Measurements from ENCODE around the gene SF3B5. TPM values are rescaled to one million over a fixed set of nuclear protein-coding genes. Genes with fewer than 3 reads are reported as not detected.

SF3B5 gene
- total and polyA plus RNA-seq, 2 of the 8 experiments (the other 6 are each of a cell fraction or from before 2014, with no cell fraction given) = 195 to 588 TPM

DNA sequence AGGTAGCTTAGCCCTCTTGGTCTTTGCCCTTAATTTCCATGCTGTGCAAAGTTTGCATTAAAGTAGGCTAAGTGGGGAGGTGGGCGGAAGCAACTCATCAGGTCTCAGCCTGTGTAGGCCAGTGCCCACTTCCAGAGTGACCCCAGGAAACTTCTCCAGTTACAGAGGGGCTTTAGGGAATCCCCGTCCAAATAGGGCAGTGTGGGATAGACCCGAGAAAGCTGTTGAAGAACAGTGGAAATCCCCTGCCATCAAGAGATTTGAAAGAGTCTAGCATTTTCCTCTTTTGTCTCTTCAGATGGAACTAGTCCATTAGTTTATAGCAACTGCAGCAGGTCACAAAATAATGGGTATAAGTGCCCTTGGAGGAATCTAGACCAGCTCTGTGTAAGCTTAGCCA, 20.2 kb downstream of the SF3B5 start:
- H2AK5ac ChIP-seq (ENCODE audit: low read depth, low read length) = no peak overlapping the region
- 58% methylated on average over 3 of the region's 3 CpGs; no CpG with 5 or more reads in 1 of the 2 experiments for WGBS, 2 experiments (ENCODE audit: extremely low coverage in 1 of 2, insufficient coverage in 1 of 2, insufficient read length in 1 of 2, insufficient replicate concordance in 2 of 2, low coverage in 1 of 2, low lambda C conversion rate in 2 of 2, missing lambda C conversion rate in 1 of 2)

More for the DNA sequence above, 20.2 kb downstream of the SF3B5 start:
- POLR2A ChIA-PET (ENCODE audit: partially characterized antibody) = interaction anchor here (0.8 kb wide), 1 partner anchor 10 kb away, joined by 3 read pairs; no protein-coding TSS in a partner anchor
- H3K27me3 ChIP-seq (replicated peaks in 1 of 4; ENCODE audit: control insufficient read depth in 3 of 4, extremely low read depth in 1 of 4, insufficient read depth in 3 of 4, low read length in 3 of 4) = no peaks in the 10 kb centered on the region
- H3K27ac ChIP-seq (ENCODE audit: low read depth, low read length) = no peak overlapping the region
- no peak overlapping the region for H3K23ac ChIP-seq (ENCODE audit: insufficient read length)
- H2BK12ac ChIP-seq (ENCODE audit: low read depth, low read length) = no peak overlapping the region
- no peak overlapping the region for H3K9ac ChIP-seq (replicated peaks in 1 of 4; ENCODE audit: extremely low read depth in 1 of 4, low read depth in 3 of 4, low read length in 3 of 4)
- no peak overlapping the region for H3K14ac ChIP-seq (ENCODE audit: insufficient read length)
- FAIRE-seq (no peak), DNase-seq (ENCODE audit: low read depth in 1 of 2, low spot score in 2 of 2) (no peak)
- no peak overlapping the region for H2BK120ac ChIP-seq (replicated peaks; ENCODE audit: low read depth, low read length)
- TF ChIP-seq FOSL1 (IDR thresholded peaks at IDR 0.05; ENCODE audit: insufficient read depth, low read depth, low read length) = no peak
- no peak for TF ChIP-seq SP1 (IDR thresholded peaks at IDR 0.05; ENCODE audit: low read depth, low read length)
- no peak for TF ChIP-seq POLR2AphosphoS5 (IDR thresholded peaks at IDR 0.05; ENCODE audit: low read depth, low read length)
- no peak for TF ChIP-seq EGR1 (IDR thresholded peaks at IDR 0.05; ENCODE audit: borderline replicate concordance, low read depth, low read length)
- no peak for TF ChIP-seq KDM4A (IDR thresholded peaks at IDR 0.05; ENCODE audit: low read depth, low read length, severe bottlenecking)
- no peak for TF ChIP-seq BCL11A (IDR thresholded peaks at IDR 0.05; ENCODE audit: low read depth in 2 of 2, low read length in 2 of 2)
- no peak for TF ChIP-seq GABPA (IDR thresholded peaks at IDR 0.05; ENCODE audit: borderline replicate concordance, insufficient read depth, low read length)
- TF ChIP-seq SRF (IDR thresholded peaks at IDR 0.05; ENCODE audit: low read depth, low read length) = no peak
- no peak for TF ChIP-seq JUN (IDR thresholded peaks at IDR 0.05; ENCODE audit: low read depth, low read length)
- no peak for TF ChIP-seq NANOG (IDR thresholded peaks at IDR 0.05; ENCODE audit: insufficient read depth, low read depth, low read length, poor library complexity, severe bottlenecking)
- TF ChIP-seq ZNF274 (IDR thresholded peaks at IDR 0.05; ENCODE audit: borderline replicate concordance, extremely low read depth, low read length) = no peak
- TF ChIP-seq CREB1 (IDR thresholded peaks at IDR 0.05) = no peak
- H2BK5ac ChIP-seq (ENCODE audit: low read depth, low read length) = no peak overlapping the region
- no peak overlapping the region for H4K8ac ChIP-seq (ENCODE audit: extremely low read depth, insufficient read depth, low read length)
- H3K79me1 ChIP-seq (ENCODE audit: low read depth, low read length) = no peaks in the 10 kb centered on the region
- no peak overlapping the region for H4K5ac ChIP-seq (ENCODE audit: insufficient read length, low read depth, low read length)
- H3K36me3 ChIP-seq (ENCODE audit: control insufficient read depth in 2 of 4, insufficient read depth in 4 of 4, low read length in 3 of 4) = no peaks in the 10 kb centered on the region
- H3K9me3 ChIP-seq (ENCODE audit: insufficient read depth in 2 of 2, low read depth in 1 of 2, low read length in 1 of 2) = no peaks in the 10 kb centered on the region
- H2BK15ac ChIP-seq (ENCODE audit: low read length) = no peak overlapping the region
- H3K4ac ChIP-seq (replicated peaks; ENCODE audit: insufficient read length, low read depth, low read length) = no peak overlapping the region
- CTCF ChIA-PET (ENCODE audit: partially characterized antibody) = interaction anchor here (0.7 to 1.7 kb wide), 5 partner anchors 9 to 133 kb away, joined by 3 to 11 read pairs (median 4); no protein-coding TSS in a partner anchor
- no peak overlapping the region for H3K4me2 ChIP-seq (ENCODE audit: insufficient read depth in 1 of 2, low read depth in 2 of 2, low read length in 2 of 2)
- no peaks in the 10 kb centered on the region; the same call in 1 of the 2 replicates for H3K23me2 ChIP-seq (ENCODE audit: low read depth, low read length)
- H3K18ac ChIP-seq (ENCODE audit: extremely low read depth, low read length) = no peak overlapping the region
- H2AFZ ChIP-seq (ENCODE audit: low read length) = no peak overlapping the region
- H3K4me3 ChIP-seq (ENCODE audit: extremely low read depth in 1 of 4, insufficient read depth in 2 of 4, low read depth in 3 of 4, low read length in 4 of 4) = no peak overlapping the region
- no peaks in the 10 kb centered on the region for H4K20me1 ChIP-seq (replicated peaks in 1 of 2; ENCODE audit: control insufficient read depth in 1 of 2, insufficient read depth in 2 of 2, low read length in 2 of 2)
- no peaks in the 10 kb centered on the region for H3K79me2 ChIP-seq (ENCODE audit: control insufficient read depth in 1 of 2, insufficient read depth in 2 of 2, low read length in 2 of 2)
- H2BK20ac ChIP-seq (ENCODE audit: low read length) = no peak overlapping the region
- no peak overlapping the region for H4K91ac ChIP-seq (replicated peaks; ENCODE audit: insufficient read length, low read length)
- no peaks in the 10 kb centered on the region for H3K4me1 ChIP-seq (replicated peaks in 1 of 4; ENCODE audit: control insufficient read depth in 3 of 4, insufficient read depth in 4 of 4, low read length in 3 of 4)
- H3K56ac ChIP-seq (replicated peaks; ENCODE audit: insufficient read length, low read depth, low read length) = no peak overlapping the region
